Heart right ventricle (tissue), 16 donors: ENCODE data around the gene SLC7A6. TPM values are rescaled to one million over a fixed set of nuclear protein-coding genes. Genes with fewer than 3 reads are reported as not detected.

Source experiments
- ATAC-seq, 8 donors: fragments of 200-7000 bp; cut with Tn5 transposase; one replicate each; pipeline ENCODE4 v1.9.1; 2020; ENCODE audit warnings: mild to moderate bottlenecking in 8 of 8, moderate library complexity in 8 of 8, moderate number of reproducible peaks in 1 of 8
- DNase-seq, 2 donors: peaks; one replicate each; pipeline ENCODE4 v3.0.0-alpha.2; 2020
- H3K27ac ChIP-seq, 10 donors: fragments of 200-600 bp; sonication (generic) in 2 of 10; one replicate each; pipeline versions ENCODE4 v1.5.0 to v1.8.0; 2020 to 2022; ENCODE audit warnings: mild to moderate bottlenecking in 3 of 10
- H3K27me3 ChIP-seq, 7 donors: fragments of 200-600 bp; one replicate each; pipeline ENCODE4 v1.8.0; 2021 to 2022; ENCODE audit warnings: mild to moderate bottlenecking in 2 of 7
- H3K36me3 ChIP-seq, 9 donors: fragments of 200-600 bp; sonication (generic) in 1 of 9; one replicate each; pipeline versions ENCODE4 v1.5.0 to v1.8.0; 2020 to 2022; ENCODE audit warnings: mild to moderate bottlenecking in 2 of 9
- H3K4me1 ChIP-seq, 9 donors: fragments of 200-600 bp; sonication (generic) in 1 of 9; one replicate each; pipeline versions ENCODE4 v1.5.0 to v1.8.0; 2020 to 2022; ENCODE audit warnings: mild to moderate bottlenecking in 4 of 9
- H3K4me3 ChIP-seq, 10 donors: fragments of 200-600 bp; sonication (generic) in 2 of 10; one replicate each; pipeline versions ENCODE4 v1.5.0 to v1.8.0; 2020 to 2022; ENCODE audit warnings: mild to moderate bottlenecking in 7 of 10, moderate library complexity in 2 of 10
- H3K9me3 ChIP-seq, 11 donors: fragments of 200-600 bp in 10 of 11; sonication (generic) in 2 of 11; one replicate each; pipeline versions ENCODE4 v1.5.0 to v1.8.0; 2013 to 2022; ENCODE audit warnings: mild to moderate bottlenecking in 2 of 11, control low read depth in 1 of 11, moderate library complexity in 1 of 11
- CTCF ChIP-seq, 9 donors: fragments of 200-600 bp; sonication (generic) in 2 of 9; IDR thresholded peaks; one replicate each; pipeline versions ENCODE4 v1.5.0 to v1.8.0; 2021 to 2022; ENCODE audit warnings: antibody characterized with exemption in 9 of 9, mild to moderate bottlenecking in 5 of 9, moderate library complexity in 1 of 9
- WGBS, 2 donors: extraction: QIAGEN DNeasy Blood & Tissue Kit; methylation state at CpG; one replicate each; pipeline ENCODE4 v1.1.7; 2013; ENCODE audit warnings: inconsistent platforms in 1 of 2; 5-methylcytosine and 5-hydroxymethylcytosine counted together
- intact Hi-C, 10 donors: fragments of 100-400 bp; cut with DNase I; formaldehyde crosslinking; loops; one replicate each; pipeline versions ENCODE4 v1.11.1 to v1.14.2; 2022
- polyA plus RNA-seq, 2 donors: library from polyadenylated mRNA; stranded (reverse); fragments of 200-250 nt; gene quantifications; one replicate each; pipeline ENCODE4 v1.2.3, GENCODE V29; 2013
- total RNA-seq, 10 donors: library from RNA; stranded (reverse); fragmentation: NEBNext Ultra II Directional in 3 of 10; extraction: Animal tissue kit (Norgen Biotek cat#: 25700) in 3 of 10; gene quantifications; one replicate each; pipeline versions ENCODE4 v1.2.1 to v1.2.4, GENCODE V29; 2021 to 2023
- donor health status: Arrhythmogenic right ventricular cardiomyopathy.
- donor health status: ischemic (EF 13 %, LVEDD 7.1; RV severe dilation, severe dysfunction).
- donor health status: healthy with polysubstance abuse.
- donor health status: DM: no; HTN: yes; CAD: no.
- donor health status: DM: no; HTN: no; CAD: no.
- donor health status: ischemic (EF 25% LVEDD 6.9; RV normal size, moderate dysfunction).
- donor health status: ischemic (EF 25% LVEDD 5.7; RV mildly dilated, moderate dysfunction).
- donor health status: healthy.
- donor health status: DM: yes; HTN: yes; CAD: no.
- donor health status: Ischemic cardiomyopathy.
- donor health status: ischemic (EF 35%, LVEDD 5.7; RV mildly dilated, moderate dysfunction).
- donor health status: nonischemic (EF 11% LVEDD 7.7; RV severe dilation, severe dysfunction).
- donor health status: DM: yes; HTN: yes; CAD: no.
- donor health status: PGD.
- donor health status: ischemic (EF 29% LVEDD 5.4; RV normal size, mild dysfunction).
- donor health status: nonischemic (EF 23%, LVEDD 6.1; RV moderate dilation, normal function).

Gene SLC7A6
- total and polyA plus RNA-seq, 12 donors, result 22.6 to 85.6 (median 42.4) TPM

GRCh38 chr16:68338326-68339119 lies 74.2 kb downstream of the SLC7A6 start:
- WGBS, 2 donors, result 93 to 96% methylated on average over 16 of the region's 16 CpGs
- DNase-seq (no peak), ATAC-seq (no peak)
- Histone ChIP-seq H3K36me3 (peaks cover 0 to 100% (median 44%) of the 10 kb centered on the region in 9 donors), H3K27me3 (no peaks in the 10 kb centered on the region), H3K4me1 (peaks cover 0 to 11% (median 0%) of the 10 kb centered on the region in 9 donors), H3K4me3 (no peak overlapping the region), H3K9me3 (no peaks in the 10 kb centered on the region), H3K27ac (no peak overlapping the region)
- no peak for TF ChIP-seq CTCF (IDR thresholded peaks at IDR 0.05)
- intact Hi-C loops, result no loop called here

GRCh38 chr16:68339214-68339613 lies 74.9 kb downstream of the SLC7A6 start:
- intact Hi-C loops, result no loop called here
- no peak for TF ChIP-seq CTCF (IDR thresholded peaks at IDR 0.05)
- Histone ChIP-seq H3K36me3 (peaks cover 0 to 96% (median 44%) of the 10 kb centered on the region in 9 donors), H3K27ac (no peak overlapping the region), H3K4me3 (no peak overlapping the region), H3K4me1 (peaks cover 0 to 18% (median under 1%) of the 10 kb centered on the region in 9 donors), H3K27me3 (no peaks in the 10 kb centered on the region), H3K9me3 (no peaks in the 10 kb centered on the region)
- ATAC-seq (no peak), DNase-seq (no peak)
- WGBS, 2 donors, result 94 to 96% methylated on average over 13 of the region's 13 CpGs

GRCh38 chr16:68342620-68343019 lies 78.3 kb downstream of the SLC7A6 start:
- no peak overlapping the region for H3K4me3 ChIP-seq
- intact Hi-C loops, result no loop called here
- no peak for TF ChIP-seq CTCF (IDR thresholded peaks at IDR 0.05)
- peaks cover 0 to 35% (median 3%) of the 10 kb centered on the region in 9 donors for H3K4me1 ChIP-seq
- no peak for ATAC-seq
- H3K9me3 ChIP-seq, result no peaks in the 10 kb centered on the region
- no peaks in the 10 kb centered on the region for H3K27me3 ChIP-seq
- WGBS, 2 donors, result 88 to 90% methylated on average over 7 of the region's 7 CpGs
- no peak overlapping the region for H3K27ac ChIP-seq
- peaks cover 0 to 96% (median 48%) of the 10 kb centered on the region in 9 donors for H3K36me3 ChIP-seq
- no peak for DNase-seq

GRCh38 chr16:68343137-68343536 lies 78.8 kb downstream of the SLC7A6 start:
- Histone ChIP-seq H3K36me3 (peaks cover 0 to 96% (median 47%) of the 10 kb centered on the region in 9 donors), H3K9me3 (no peaks in the 10 kb centered on the region), H3K27me3 (no peaks in the 10 kb centered on the region), H3K4me1 (peaks cover 0 to 40% (median 5%) of the 10 kb centered on the region in 9 donors), H3K4me3 (no peak overlapping the region), H3K27ac (no peak overlapping the region)
- WGBS, 2 donors, result 93 to 95% methylated on average over 7 of the region's 7 CpGs
- ATAC-seq (no peak), DNase-seq (no peak)
- TF ChIP-seq CTCF (IDR thresholded peaks at IDR 0.05), result no peak
- intact Hi-C loops, result no loop called here
